WTC11 (cell line): Measurements from ENCODE around the gene PARD3B.

Source experiments
- CREM ChIP-seq: sonication (generic); formaldehyde crosslinking; IDR thresholded peaks from 2 replicates; pipeline ENCODE4 v1.8.1; 2022; ENCODE audit warnings: mild to moderate bottlenecking, missing genetic modification reagents, moderate library complexity
- GABPB1 ChIP-seq: sonication (generic); formaldehyde crosslinking; IDR thresholded peaks from 2 replicates; pipeline ENCODE4 v1.8.1; 2023; ENCODE audit warnings: mild to moderate bottlenecking, missing genetic modification reagents
- IRF2 ChIP-seq: sonication (generic); formaldehyde crosslinking; IDR thresholded peaks from 2 replicates; pipeline ENCODE4 v1.8.0; 2022; ENCODE audit warnings: low read depth, missing genetic modification reagents, borderline replicate concordance
- TCF7 ChIP-seq: sonication (generic); formaldehyde crosslinking; IDR thresholded peaks from 2 replicates; pipeline ENCODE4 v1.8.0; 2022; ENCODE audit warnings: mild to moderate bottlenecking, low read depth, missing genetic modification reagents, moderate library complexity
- TEAD4 ChIP-seq: sonication (generic); formaldehyde crosslinking; IDR thresholded peaks from 2 replicates; pipeline ENCODE4 v1.8.0; 2022; ENCODE audit warnings: mild to moderate bottlenecking, missing genetic modification reagents
- ZNF219 ChIP-seq: sonication (generic); formaldehyde crosslinking; IDR thresholded peaks from 2 replicates; pipeline ENCODE4 v1.8.0; 2023; ENCODE audit warnings: missing genetic modification reagents, mild to moderate bottlenecking, borderline replicate concordance
- TF ChIP-seq, protein P1 (sequence below): fragments of 200-600 bp; IDR thresholded peaks from 2 replicates; pipeline ENCODE4 v1.8.0; 2022; ENCODE audit warnings: antibody characterized with exemption
- TF ChIP-seq, protein P2 (sequence below): sonication (generic); formaldehyde crosslinking; conservative IDR thresholded peaks from 2 replicates; pipeline ENCODE4 v1.8.1; 2022; ENCODE audit warnings: mild to moderate bottlenecking, missing genetic modification reagents
- TF ChIP-seq, protein P3 (sequence below): sonication (generic); formaldehyde crosslinking; IDR thresholded peaks from 2 replicates; pipeline ENCODE4 v1.8.1; 2022; ENCODE audit warnings: low read depth, mild to moderate bottlenecking, moderate library complexity, missing genetic modification reagents, borderline replicate concordance
- TF ChIP-seq, protein P4 (sequence below): sonication (generic); formaldehyde crosslinking; IDR thresholded peaks from 2 replicates; pipeline ENCODE4 v1.8.0; 2023; ENCODE audit warnings: missing genetic modification reagents
- TF ChIP-seq, protein P5 (sequence below): sonication (generic); formaldehyde crosslinking; IDR thresholded peaks from 2 replicates; pipeline ENCODE4 v1.8.0; 2022; ENCODE audit warnings: mild to moderate bottlenecking, missing genetic modification reagents
- TF ChIP-seq, protein P6 (sequence below): sonication (generic); formaldehyde crosslinking; IDR thresholded peaks from 2 replicates; pipeline ENCODE4 v1.8.1; 2022; ENCODE audit warnings: mild to moderate bottlenecking, moderate library complexity, missing genetic modification reagents
- TF ChIP-seq, protein P7 (sequence below): sonication (generic); formaldehyde crosslinking; IDR thresholded peaks from 2 replicates; pipeline ENCODE4 v1.8.1; 2022; ENCODE audit warnings: missing genetic modification reagents, borderline replicate concordance
- TF ChIP-seq, protein P8 (sequence below): sonication (generic); formaldehyde crosslinking; IDR thresholded peaks from 2 replicates; pipeline ENCODE4 v1.8.0; 2022; ENCODE audit warnings: mild to moderate bottlenecking, missing genetic modification reagents

DNA sequence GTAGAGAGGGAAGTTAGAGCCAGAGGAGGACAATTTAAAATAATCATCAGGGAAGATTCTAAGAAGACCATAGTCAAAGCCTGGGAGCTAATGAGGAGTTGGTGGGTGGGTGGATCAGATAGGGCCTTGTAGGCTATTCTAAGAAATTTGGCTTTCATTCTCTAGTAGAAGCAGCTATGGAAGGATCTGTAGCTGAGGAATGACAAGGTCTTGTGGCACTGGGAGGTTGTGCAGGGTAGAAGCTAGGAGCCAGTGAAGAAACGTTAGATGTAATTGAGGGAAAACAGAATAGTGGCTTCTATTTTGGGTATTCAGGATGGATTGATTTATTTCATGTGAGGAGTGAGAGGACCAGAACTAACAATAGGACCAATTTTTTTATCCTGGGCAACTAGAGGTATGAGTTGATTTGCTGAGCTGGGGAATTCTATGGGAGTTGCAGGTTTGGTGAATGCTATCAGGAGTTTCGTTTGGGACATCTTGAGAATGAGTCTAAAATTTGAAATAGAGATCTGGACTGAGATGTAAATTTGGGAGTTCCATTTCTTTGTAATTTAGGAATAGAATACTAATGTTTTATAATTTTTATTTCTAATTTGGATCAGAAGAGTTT lies 371.9 kb downstream of the PARD3B start:
- TF ChIP-seq, protein P1, sequence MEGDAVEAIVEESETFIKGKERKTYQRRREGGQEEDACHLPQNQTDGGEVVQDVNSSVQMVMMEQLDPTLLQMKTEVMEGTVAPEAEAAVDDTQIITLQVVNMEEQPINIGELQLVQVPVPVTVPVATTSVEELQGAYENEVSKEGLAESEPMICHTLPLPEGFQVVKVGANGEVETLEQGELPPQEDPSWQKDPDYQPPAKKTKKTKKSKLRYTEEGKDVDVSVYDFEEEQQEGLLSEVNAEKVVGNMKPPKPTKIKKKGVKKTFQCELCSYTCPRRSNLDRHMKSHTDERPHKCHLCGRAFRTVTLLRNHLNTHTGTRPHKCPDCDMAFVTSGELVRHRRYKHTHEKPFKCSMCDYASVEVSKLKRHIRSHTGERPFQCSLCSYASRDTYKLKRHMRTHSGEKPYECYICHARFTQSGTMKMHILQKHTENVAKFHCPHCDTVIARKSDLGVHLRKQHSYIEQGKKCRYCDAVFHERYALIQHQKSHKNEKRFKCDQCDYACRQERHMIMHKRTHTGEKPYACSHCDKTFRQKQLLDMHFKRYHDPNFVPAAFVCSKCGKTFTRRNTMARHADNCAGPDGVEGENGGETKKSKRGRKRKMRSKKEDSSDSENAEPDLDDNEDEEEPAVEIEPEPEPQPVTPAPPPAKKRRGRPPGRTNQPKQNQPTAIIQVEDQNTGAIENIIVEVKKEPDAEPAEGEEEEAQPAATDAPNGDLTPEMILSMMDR = no peak
- TF ChIP-seq TEAD4 (no peak), TCF7 (CRISPR knock-in tag) (no peak), GABPB1 (no peak), IRF2 (CRISPR knock-in tag) (no peak), ZNF219 (CRISPR knock-in tag) (no peak), CREM (no peak)
- TF ChIP-seq, protein P2, sequence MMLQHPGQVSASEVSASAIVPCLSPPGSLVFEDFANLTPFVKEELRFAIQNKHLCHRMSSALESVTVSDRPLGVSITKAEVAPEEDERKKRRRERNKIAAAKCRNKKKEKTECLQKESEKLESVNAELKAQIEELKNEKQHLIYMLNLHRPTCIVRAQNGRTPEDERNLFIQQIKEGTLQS (CRISPR knock-in tag) = no peak
- TF ChIP-seq, protein P3, sequence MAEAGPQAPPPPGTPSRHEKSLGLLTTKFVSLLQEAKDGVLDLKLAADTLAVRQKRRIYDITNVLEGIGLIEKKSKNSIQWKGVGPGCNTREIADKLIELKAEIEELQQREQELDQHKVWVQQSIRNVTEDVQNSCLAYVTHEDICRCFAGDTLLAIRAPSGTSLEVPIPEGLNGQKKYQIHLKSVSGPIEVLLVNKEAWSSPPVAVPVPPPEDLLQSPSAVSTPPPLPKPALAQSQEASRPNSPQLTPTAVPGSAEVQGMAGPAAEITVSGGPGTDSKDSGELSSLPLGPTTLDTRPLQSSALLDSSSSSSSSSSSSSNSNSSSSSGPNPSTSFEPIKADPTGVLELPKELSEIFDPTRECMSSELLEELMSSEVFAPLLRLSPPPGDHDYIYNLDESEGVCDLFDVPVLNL (CRISPR knock-in tag) = no peak
- TF ChIP-seq, protein P4, sequence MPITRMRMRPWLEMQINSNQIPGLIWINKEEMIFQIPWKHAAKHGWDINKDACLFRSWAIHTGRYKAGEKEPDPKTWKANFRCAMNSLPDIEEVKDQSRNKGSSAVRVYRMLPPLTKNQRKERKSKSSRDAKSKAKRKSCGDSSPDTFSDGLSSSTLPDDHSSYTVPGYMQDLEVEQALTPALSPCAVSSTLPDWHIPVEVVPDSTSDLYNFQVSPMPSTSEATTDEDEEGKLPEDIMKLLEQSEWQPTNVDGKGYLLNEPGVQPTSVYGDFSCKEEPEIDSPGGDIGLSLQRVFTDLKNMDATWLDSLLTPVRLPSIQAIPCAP = no peak
- TF ChIP-seq, protein P5, sequence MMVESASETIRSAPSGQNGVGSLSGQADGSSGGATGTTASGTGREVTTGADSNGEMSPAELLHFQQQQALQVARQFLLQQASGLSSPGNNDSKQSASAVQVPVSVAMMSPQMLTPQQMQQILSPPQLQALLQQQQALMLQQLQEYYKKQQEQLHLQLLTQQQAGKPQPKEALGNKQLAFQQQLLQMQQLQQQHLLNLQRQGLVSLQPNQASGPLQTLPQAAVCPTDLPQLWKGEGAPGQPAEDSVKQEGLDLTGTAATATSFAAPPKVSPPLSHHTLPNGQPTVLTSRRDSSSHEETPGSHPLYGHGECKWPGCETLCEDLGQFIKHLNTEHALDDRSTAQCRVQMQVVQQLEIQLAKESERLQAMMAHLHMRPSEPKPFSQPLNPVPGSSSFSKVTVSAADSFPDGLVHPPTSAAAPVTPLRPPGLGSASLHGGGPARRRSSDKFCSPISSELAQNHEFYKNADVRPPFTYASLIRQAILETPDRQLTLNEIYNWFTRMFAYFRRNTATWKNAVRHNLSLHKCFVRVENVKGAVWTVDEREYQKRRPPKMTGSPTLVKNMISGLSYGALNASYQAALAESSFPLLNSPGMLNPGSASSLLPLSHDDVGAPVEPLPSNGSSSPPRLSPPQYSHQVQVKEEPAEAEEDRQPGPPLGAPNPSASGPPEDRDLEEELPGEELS (CRISPR knock-in tag) = no peak
- TF ChIP-seq, protein P6, sequence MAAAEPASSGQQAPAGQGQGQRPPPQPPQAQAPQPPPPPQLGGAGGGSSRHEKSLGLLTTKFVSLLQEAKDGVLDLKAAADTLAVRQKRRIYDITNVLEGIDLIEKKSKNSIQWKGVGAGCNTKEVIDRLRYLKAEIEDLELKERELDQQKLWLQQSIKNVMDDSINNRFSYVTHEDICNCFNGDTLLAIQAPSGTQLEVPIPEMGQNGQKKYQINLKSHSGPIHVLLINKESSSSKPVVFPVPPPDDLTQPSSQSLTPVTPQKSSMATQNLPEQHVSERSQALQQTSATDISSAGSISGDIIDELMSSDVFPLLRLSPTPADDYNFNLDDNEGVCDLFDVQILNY (CRISPR knock-in tag) = no peak
- TF ChIP-seq, protein P7, sequence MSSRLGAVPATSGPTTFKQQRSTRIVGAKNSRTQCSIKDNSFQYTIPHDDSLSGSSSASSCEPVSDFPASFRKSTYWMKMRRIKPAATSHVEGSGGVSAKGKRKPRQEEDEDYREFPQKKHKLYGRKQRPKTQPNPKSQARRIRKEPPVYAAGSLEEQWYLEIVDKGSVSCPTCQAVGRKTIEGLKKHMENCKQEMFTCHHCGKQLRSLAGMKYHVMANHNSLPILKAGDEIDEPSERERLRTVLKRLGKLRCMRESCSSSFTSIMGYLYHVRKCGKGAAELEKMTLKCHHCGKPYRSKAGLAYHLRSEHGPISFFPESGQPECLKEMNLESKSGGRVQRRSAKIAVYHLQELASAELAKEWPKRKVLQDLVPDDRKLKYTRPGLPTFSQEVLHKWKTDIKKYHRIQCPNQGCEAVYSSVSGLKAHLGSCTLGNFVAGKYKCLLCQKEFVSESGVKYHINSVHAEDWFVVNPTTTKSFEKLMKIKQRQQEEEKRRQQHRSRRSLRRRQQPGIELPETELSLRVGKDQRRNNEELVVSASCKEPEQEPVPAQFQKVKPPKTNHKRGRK (CRISPR knock-in tag) = no peak
- TF ChIP-seq, protein P8, sequence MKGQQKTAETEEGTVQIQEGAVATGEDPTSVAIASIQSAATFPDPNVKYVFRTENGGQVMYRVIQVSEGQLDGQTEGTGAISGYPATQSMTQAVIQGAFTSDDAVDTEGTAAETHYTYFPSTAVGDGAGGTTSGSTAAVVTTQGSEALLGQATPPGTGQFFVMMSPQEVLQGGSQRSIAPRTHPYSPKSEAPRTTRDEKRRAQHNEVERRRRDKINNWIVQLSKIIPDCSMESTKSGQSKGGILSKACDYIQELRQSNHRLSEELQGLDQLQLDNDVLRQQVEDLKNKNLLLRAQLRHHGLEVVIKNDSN (CRISPR knock-in tag) = no peak
